CD4-positive, alpha-beta T cell treated with Interleukin-15 for 1 hour (primary cell): Measurements from ENCODE around the gene IER5.
A peak's percentile ranks its signal among the peaks of the same experiment; 100 is the strongest.

Source experiments
- DNase-seq: peaks from one replicate; pipeline ENCODE4 v3.0.0-alpha.2; 2020

The IER5 gene

GRCh38 chr1:181099152-181100014 lies 10.9 kb downstream of the IER5 start:
- DNase-seq: no peak

GRCh38 chr1:181100015-181100905 lies 11.8 kb downstream of the IER5 start:
- no peak for DNase-seq

- no peak for DNase-seq
Observed at GRCh38 chr1:181100934-181101333, 12.4 kb downstream of the IER5 start.

GRCh38 chr1:181101581-181102226 lies 13.2 kb downstream of the IER5 start:
- no peak for DNase-seq

GRCh38 chr1:181102841-181103240 lies 14.3 kb downstream of the IER5 start:
- DNase-seq: no peak

- DNase-seq: no peak
Observed at GRCh38 chr1:181103399-181103798, 14.9 kb downstream of the IER5 start.

- DNase-seq: no peak
Observed at GRCh38 chr1:181104042-181104789, 15.7 kb downstream of the IER5 start.

GRCh38 chr1:181104790-181105133 lies 16.3 kb downstream of the IER5 start:
- peak; percentile 60 for DNase-seq

GRCh38 chr1:181105134-181106021 lies 16.9 kb downstream of the IER5 start:
- DNase-seq: peak; percentile 96

- DNase-seq: no peak
Observed at GRCh38 chr1:181106022-181106312, 17.5 kb downstream of the IER5 start.

GRCh38 chr1:181106479-181106878 lies 18.0 kb downstream of the IER5 start:
- DNase-seq: no peak

- no peak for DNase-seq
Observed at GRCh38 chr1:181107711-181108110, 19.2 kb downstream of the IER5 start.

GRCh38 chr1:181108304-181108867 lies 19.9 kb downstream of the IER5 start:
- DNase-seq: no peak

GRCh38 chr1:181110013-181110412 lies 21.5 kb downstream of the IER5 start:
- no peak for DNase-seq

GRCh38 chr1:181111559-181111958 lies 23.1 kb downstream of the IER5 start:
- no peak for DNase-seq

GRCh38 chr1:181112071-181112929 lies 23.8 kb downstream of the IER5 start:
- DNase-seq: peak; percentile 41

- no peak for DNase-seq
Observed at GRCh38 chr1:181113059-181113641, 24.6 kb downstream of the IER5 start.

GRCh38 chr1:181114574-181115367 lies 26.3 kb downstream of the IER5 start:
- DNase-seq: no peak

GRCh38 chr1:181115368-181115684 lies 26.8 kb downstream of the IER5 start:
- DNase-seq: no peak
